Measurements from ENCODE around the gene ATP1B3. TPM values are rescaled to one million over a fixed set of nuclear protein-coding genes. Genes with fewer than 3 reads are reported as not detected.

The ATP1B3 gene
- total and polyA plus RNA-seq, 2 of the 13 experiments (the other 11 are each of a cell fraction or from before 2014, with no cell fraction given), result 84.3 to 93.6 TPM

DNA sequence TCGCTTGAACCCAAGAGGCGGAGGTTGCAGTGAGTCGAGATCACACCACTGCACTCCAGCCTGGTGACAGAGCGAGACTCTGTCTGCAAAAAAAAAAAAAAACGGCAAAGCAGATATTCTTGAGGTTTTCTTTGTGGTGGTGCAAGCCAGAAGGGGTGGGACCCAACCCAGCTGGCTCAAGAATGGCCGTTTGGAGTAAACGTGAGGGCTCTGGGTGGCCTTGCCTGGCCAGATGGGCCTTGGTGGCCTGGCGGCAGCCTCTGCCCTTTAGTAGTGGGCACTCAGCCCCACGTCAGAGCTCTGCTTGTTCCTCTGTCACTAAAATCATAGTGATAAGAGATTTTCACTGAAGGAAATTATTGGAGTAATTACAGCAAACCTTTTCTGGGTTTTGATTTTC is 50.5 kb downstream of the ATP1B3 start:
- POLR2A ChIA-PET, result no interaction called here
- H2AFZ ChIP-seq (ENCODE audit: low read length), result no peak overlapping the region
- FAIRE-seq (no peak), ATAC-seq (no peak), DNase-seq (ENCODE audit: low spot score) (no peak)
- H4K20me1 ChIP-seq (ENCODE audit: insufficient read depth, low read length), result no peaks in the 10 kb centered on the region
- TF ChIP-seq RAD21 (CRISPR knock-in tag; IDR thresholded peaks at IDR 0.05) (no peak), ZNF296 (CRISPR knock-in tag; conservative IDR thresholded peaks at IDR 0.05) (no peak)
- H3K27ac ChIP-seq (ENCODE audit: extremely low read length, insufficient read depth, low read length), result no peak overlapping the region
- CTCF ChIA-PET (ENCODE audit: low intra/inter-chr PET ratio, low total read pairs), result no interaction called here
- no peaks in the 10 kb centered on the region for H3K27me3 ChIP-seq (ENCODE audit: control insufficient read depth in 1 of 2, insufficient read depth in 2 of 2, low read length in 2 of 2)
- BruUV-seq (replicated peaks), result no TSS peak
- H3K4me1 ChIP-seq (ENCODE audit: insufficient read depth, low read length), result no peaks in the 10 kb centered on the region
- no peaks in the 10 kb centered on the region for H3K79me2 ChIP-seq (ENCODE audit: insufficient read depth, low read length)
- in situ Hi-C loops (cut with HindIII; ENCODE audit: extremely low pct_ligation_motif_present, low pct_unique_long_range_greater_than_20kb) (no loop called here), intact Hi-C loops (cut with micrococcal nuclease; ENCODE audit: unreplicated experiment) (no loop called here)
- no peaks in the 10 kb centered on the region for H3K9me3 ChIP-seq (ENCODE audit: low read length)
- H3K9ac ChIP-seq (ENCODE audit: insufficient read depth, low read depth, low read length), result no peak overlapping the region
- H3K4me3 ChIP-seq (replicated peaks in 1 of 3; ENCODE audit: insufficient read depth in 1 of 3, low read depth in 2 of 3, low read length in 3 of 3), result no peak overlapping the region
- no peak overlapping the region for H3K4me2 ChIP-seq (ENCODE audit: low read depth, low read length)
- WGBS (ENCODE audit: low lambda C conversion rate), result 94% methylated on average over 9 of the region's 9 CpGs
- peaks cover 4 to 13% of the 10 kb centered on the region in 2 experiments; a peak in 1 of 5 replicates for H3K36me3 ChIP-seq (replicated peaks in 1 of 2; ENCODE audit: control insufficient read depth in 1 of 2, insufficient read depth in 2 of 2, low read length in 2 of 2)

DNA sequence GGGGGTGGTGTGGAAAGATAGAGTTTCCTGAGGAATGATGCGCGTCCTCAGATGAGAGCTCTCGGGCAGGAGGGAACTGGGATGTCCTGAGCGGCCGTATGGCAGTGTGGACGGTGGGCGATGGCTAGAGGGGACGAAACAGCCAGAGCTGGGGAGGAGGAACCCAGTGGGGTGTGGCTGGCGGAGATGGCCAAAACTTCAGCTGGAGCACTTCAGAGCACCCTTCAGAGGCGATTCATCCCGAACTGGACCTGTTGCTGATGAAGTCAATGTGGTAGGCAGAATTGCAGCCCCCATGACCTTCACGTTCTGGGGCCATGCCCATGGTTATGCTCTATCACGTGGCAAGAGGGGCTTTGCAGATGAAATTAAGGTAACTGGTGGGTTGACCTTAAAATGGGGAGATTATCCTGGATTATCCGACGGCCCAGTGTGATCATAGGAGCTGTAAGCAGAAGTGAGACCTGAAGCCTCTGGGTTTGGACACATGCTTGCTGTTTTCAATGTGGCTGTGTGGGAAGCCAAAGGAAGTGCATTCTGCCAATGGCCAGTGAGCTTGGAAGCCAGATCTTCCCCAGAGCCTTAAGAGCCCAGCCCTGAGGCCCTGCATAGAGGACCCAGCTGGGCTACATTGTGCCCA is 52.3 kb downstream of the ATP1B3 start:
- H3K27me3 ChIP-seq (ENCODE audit: control insufficient read depth in 1 of 2, insufficient read depth in 2 of 2, low read length in 2 of 2), result no peaks in the 10 kb centered on the region
- in situ Hi-C loops (cut with HindIII; ENCODE audit: extremely low pct_ligation_motif_present, low pct_unique_long_range_greater_than_20kb), result no loop called here
- no peak overlapping the region for H3K4me2 ChIP-seq (ENCODE audit: low read depth, low read length)
- no peak for ATAC-seq
- no peaks in the 10 kb centered on the region for H3K79me2 ChIP-seq (ENCODE audit: insufficient read depth, low read length)
- no TSS peak for BruUV-seq (replicated peaks)
- no peak for FAIRE-seq
- H3K9ac ChIP-seq (ENCODE audit: insufficient read depth, low read depth, low read length), result no peak overlapping the region
- WGBS (ENCODE audit: low lambda C conversion rate), result 98% methylated on average over 15 of the region's 15 CpGs
- ChIA-PET CTCF (ENCODE audit: low intra/inter-chr PET ratio, low total read pairs) (no interaction called here), POLR2A (no interaction called here)
- no peak overlapping the region for H2AFZ ChIP-seq (ENCODE audit: low read length)
- H3K4me3 ChIP-seq (replicated peaks in 1 of 3; ENCODE audit: insufficient read depth in 1 of 3, low read depth in 2 of 3, low read length in 3 of 3), result no peak overlapping the region
- H3K36me3 ChIP-seq (replicated peaks in 1 of 2; ENCODE audit: control insufficient read depth in 1 of 2, insufficient read depth in 2 of 2, low read length in 2 of 2), result peaks cover 4 to 11% of the 10 kb centered on the region in 2 experiments; a peak in 1 of 5 replicates
- intact Hi-C loops (cut with micrococcal nuclease; ENCODE audit: unreplicated experiment), result no loop called here
- H3K4me1 ChIP-seq (ENCODE audit: insufficient read depth, low read length), result no peaks in the 10 kb centered on the region
- no peak for DNase-seq (ENCODE audit: low spot score)
- H4K20me1 ChIP-seq (ENCODE audit: insufficient read depth, low read length), result no peaks in the 10 kb centered on the region
- no peak overlapping the region for H3K27ac ChIP-seq (ENCODE audit: extremely low read length, insufficient read depth, low read length)
- H3K9me3 ChIP-seq (ENCODE audit: low read length), result no peaks in the 10 kb centered on the region
- TF ChIP-seq ELF4 (CRISPR knock-in tag; IDR thresholded peaks at IDR 0.05; ENCODE audit: borderline replicate concordance), result no peak
- no peak for TF ChIP-seq ZNF329 (CRISPR knock-in tag; IDR thresholded peaks at IDR 0.05; ENCODE audit: low read depth)
- no peak for TF ChIP-seq ZKSCAN1 (IDR thresholded peaks at IDR 0.05; ENCODE audit: low read length)
- no peak for TF ChIP-seq FOXM1 (CRISPR knock-in tag; IDR thresholded peaks at IDR 0.05)
- TF ChIP-seq, protein P1, sequence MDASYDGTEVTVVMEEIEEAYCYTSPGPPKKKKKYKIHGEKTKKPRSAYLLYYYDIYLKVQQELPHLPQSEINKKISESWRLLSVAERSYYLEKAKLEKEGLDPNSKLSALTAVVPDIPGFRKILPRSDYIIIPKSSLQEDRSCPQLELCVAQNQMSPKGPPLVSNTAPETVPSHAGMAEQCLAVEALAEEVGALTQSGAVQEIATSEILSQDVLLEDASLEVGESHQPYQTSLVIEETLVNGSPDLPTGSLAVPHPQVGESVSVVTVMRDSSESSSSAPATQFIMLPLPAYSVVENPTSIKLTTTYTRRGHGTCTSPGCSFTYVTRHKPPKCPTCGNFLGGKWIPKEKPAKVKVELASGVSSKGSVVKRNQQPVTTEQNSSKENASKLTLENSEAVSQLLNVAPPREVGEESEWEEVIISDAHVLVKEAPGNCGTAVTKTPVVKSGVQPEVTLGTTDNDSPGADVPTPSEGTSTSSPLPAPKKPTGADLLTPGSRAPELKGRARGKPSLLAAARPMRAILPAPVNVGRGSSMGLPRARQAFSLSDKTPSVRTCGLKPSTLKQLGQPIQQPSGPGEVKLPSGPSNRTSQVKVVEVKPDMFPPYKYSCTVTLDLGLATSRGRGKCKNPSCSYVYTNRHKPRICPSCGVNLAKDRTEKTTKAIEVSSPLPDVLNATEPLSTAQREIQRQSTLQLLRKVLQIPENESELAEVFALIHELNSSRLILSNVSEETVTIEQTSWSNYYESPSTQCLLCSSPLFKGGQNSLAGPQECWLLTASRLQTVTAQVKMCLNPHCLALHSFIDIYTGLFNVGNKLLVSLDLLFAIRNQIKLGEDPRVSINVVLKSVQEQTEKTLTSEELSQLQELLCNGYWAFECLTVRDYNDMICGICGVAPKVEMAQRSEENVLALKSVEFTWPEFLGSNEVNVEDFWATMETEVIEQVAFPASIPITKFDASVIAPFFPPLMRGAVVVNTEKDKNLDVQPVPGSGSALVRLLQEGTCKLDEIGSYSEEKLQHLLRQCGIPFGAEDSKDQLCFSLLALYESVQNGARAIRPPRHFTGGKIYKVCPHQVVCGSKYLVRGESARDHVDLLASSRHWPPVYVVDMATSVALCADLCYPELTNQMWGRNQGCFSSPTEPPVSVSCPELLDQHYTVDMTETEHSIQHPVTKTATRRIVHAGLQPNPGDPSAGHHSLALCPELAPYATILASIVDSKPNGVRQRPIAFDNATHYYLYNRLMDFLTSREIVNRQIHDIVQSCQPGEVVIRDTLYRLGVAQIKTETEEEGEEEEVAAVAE (CRISPR knock-in tag; IDR thresholded peaks at IDR 0.05; ENCODE audit: borderline replicate concordance), result no peak
- no peak for TF ChIP-seq ZNF10 (CRISPR knock-in tag; IDR thresholded peaks at IDR 0.05; ENCODE audit: borderline replicate concordance, low read depth)
- no peak for TF ChIP-seq PLRG1 (conservative IDR thresholded peaks at IDR 0.05)
- no peak for TF ChIP-seq SNAPC2 (CRISPR knock-in tag; IDR thresholded peaks at IDR 0.05)
- TF ChIP-seq ZFP36L1 (CRISPR knock-in tag; IDR thresholded peaks at IDR 0.05), result no peak
- no peak for TF ChIP-seq NONO (IDR thresholded peaks at IDR 0.05)
- 0 out of 2 replicates have a peak, but pooled peaks have one; percentile 18 for TF ChIP-seq NONO (CRISPR knock-in tag; conservative IDR thresholded peaks at IDR 0.05)
- TF ChIP-seq ATF3 (CRISPR knock-in tag; IDR thresholded peaks at IDR 0.05), result no peak
- TF ChIP-seq ZNF367 (CRISPR knock-in tag; IDR thresholded peaks at IDR 0.05; ENCODE audit: borderline replicate concordance), result no peak
- TF ChIP-seq RAD21 (CRISPR knock-in tag; IDR thresholded peaks at IDR 0.05), result no peak

All from HepG2 (cell line).